NB4 (cell line): Measurements from ENCODE around the gene KLHL26.

Experiments used
- DNase-seq: peaks from one replicate; pipeline ENCODE4 v3.0.0; 2010; ENCODE audit warnings: low read depth
- H3K4me3 ChIP-seq: one replicate; pipeline ENCODE4 v1.5.1; 2011; ENCODE audit warnings: mild to moderate bottlenecking, low read depth, low read length, moderate library complexity
- CTCF ChIP-seq: IDR thresholded peaks from one replicate; pipeline ENCODE4 v1.5.1; 2012; ENCODE audit warnings: low read depth, low read length
- MAX ChIP-seq: IDR thresholded peaks from 2 replicates; pipeline ENCODE4 v1.6.1; 2011; ENCODE audit warnings: low read depth, low read length
- MYC ChIP-seq: IDR thresholded peaks from 2 replicates; pipeline ENCODE4 v1.6.1; 2011; ENCODE audit warnings: low read depth, low read length
- POLR2A ChIP-seq: IDR thresholded peaks from 2 replicates; pipeline ENCODE4 v1.6.1; 2011; ENCODE audit warnings: mild to moderate bottlenecking; ENCODE audit not compliant: insufficient read length; ENCODE audit errors: extremely low read depth

Gene KLHL26

GRCh38 chr19:18637673-18638630, 1.1 kb downstream of the KLHL26 start:
- TF ChIP-seq POLR2A = no peak
- TF ChIP-seq CTCF = no peak
- TF ChIP-seq MAX = no peak
- no peak for TF ChIP-seq MYC
- peak overlapping the region; percentile 76 for H3K4me3 ChIP-seq
- peak; percentile 32 for DNase-seq

GRCh38 chr19:18639706-18640243, 2.9 kb downstream of the KLHL26 start:
- TF ChIP-seq POLR2A (no peak), MAX (no peak), CTCF (no peak), MYC (no peak)
- DNase-seq = no peak

GRCh38 chr19:18644196-18645034, 7.6 kb downstream of the KLHL26 start:
- DNase-seq = peak; percentile 88

More at GRCh38 chr19:18639706-18640243, 2.9 kb downstream of the KLHL26 start:
- H3K4me3 ChIP-seq = no peak overlapping the region

GRCh38 chr19:18645035-18645511, 8.2 kb downstream of the KLHL26 start:
- H3K4me3 ChIP-seq = peak overlapping the region; percentile 36
- TF ChIP-seq POLR2A (no peak), MAX (no peak), MYC (no peak; the same call in 1 of the 2 replicates), CTCF (no peak)
- DNase-seq = peak; percentile 81

More at GRCh38 chr19:18644196-18645034, 7.6 kb downstream of the KLHL26 start:
- peak overlapping the region; percentile 36 for H3K4me3 ChIP-seq
- TF ChIP-seq CTCF = peak; percentile 55
- no peak for TF ChIP-seq MAX
- no peak for TF ChIP-seq POLR2A
- TF ChIP-seq MYC = peak; percentile 32; the same call in 1 of the 2 replicates

- TF ChIP-seq CTCF = no peak
- no peak for TF ChIP-seq MYC
- no peak for TF ChIP-seq POLR2A
- TF ChIP-seq MAX = no peak
- DNase-seq = no peak
- H3K4me3 ChIP-seq = no peak overlapping the region
Observed at GRCh38 chr19:18646535-18647370, 9.9 kb downstream of the KLHL26 start.
